GM19193 (cell line): ENCODE results near the gene NT5DC1.

ENCODE experiments used
- POLR2A ChIP-seq: IDR thresholded peaks from 4 replicates; pipeline ENCODE4 v1.6.1; 2011; ENCODE audit not compliant: insufficient read depth, insufficient read length; ENCODE audit errors: extremely low read depth

Gene NT5DC1

GRCh38 chr6:116106146-116106545, 5.5 kb downstream of the NT5DC1 start:
- no peak for TF ChIP-seq POLR2A

- TF ChIP-seq POLR2A = no peak
These were observed 8.2 kb downstream of the NT5DC1 start for GRCh38 chr6:116108836-116109235.

- no peak for TF ChIP-seq POLR2A
These were observed 11.2 kb downstream of the NT5DC1 start for GRCh38 chr6:116111552-116112528.

- no peak for TF ChIP-seq POLR2A
These were observed 12.7 kb downstream of the NT5DC1 start for GRCh38 chr6:116113386-116113785.

GRCh38 chr6:116115781-116116180, 15.1 kb downstream of the NT5DC1 start:
- TF ChIP-seq POLR2A = no peak

- no peak for TF ChIP-seq POLR2A
These were observed 18.0 kb downstream of the NT5DC1 start for GRCh38 chr6:116118608-116119007.

GRCh38 chr6:116120430-116120829, 19.8 kb downstream of the NT5DC1 start:
- no peak for TF ChIP-seq POLR2A

- no peak for TF ChIP-seq POLR2A
These were observed 25.4 kb downstream of the NT5DC1 start, which contains the start of gene COL10A1 for GRCh38 chr6:116126032-116126431. Gene COL10A1, minus strand, starts transcription at chr6:116126132. Its CDS starts 640 bp downstream, at chr6:116125492.

GRCh38 chr6:116127771-116128493, 27.3 kb downstream of the NT5DC1 start:
- no peak for TF ChIP-seq POLR2A

- no peak for TF ChIP-seq POLR2A
These were observed 32.8 kb downstream of the NT5DC1 start for GRCh38 chr6:116133453-116133852.

GRCh38 chr6:116136373-116136772, 35.7 kb downstream of the NT5DC1 start:
- no peak for TF ChIP-seq POLR2A

- TF ChIP-seq POLR2A = no peak
These were observed 36.3 kb downstream of the NT5DC1 start for GRCh38 chr6:116136933-116137340.

GRCh38 chr6:116139917-116140316, 39.3 kb downstream of the NT5DC1 start:
- no peak for TF ChIP-seq POLR2A

GRCh38 chr6:116144605-116145004, 44.0 kb downstream of the NT5DC1 start:
- no peak for TF ChIP-seq POLR2A
